WTC11 (cell line): ENCODE data around the gene CDC73. TPM values are rescaled to one million over a fixed set of nuclear protein-coding genes. Genes with fewer than 3 reads are reported as not detected.
"Not testable (repeated sequence)": the region's sequence is repeated elsewhere in the genome, so short reads cannot be mapped to it uniquely, and the experiment has no call there.

Experiments
- ATAC-seq: fragments of 200-7000 bp; cut with Tn5 transposase; 2 replicates; pipeline ENCODE4 v1.10.0; 2021; ENCODE audit warnings: mild to moderate bottlenecking, moderate library complexity
- CTCF ChIA-PET: fragments of 300-600 bp; sonication (Branson Sonifier 250); formaldehyde crosslinking; loops from one replicate; lab custom pipeline; 2021; ENCODE audit warnings: antibody characterized with exemption; lab: Charles Lee
- POLR2A ChIA-PET: fragments of 350-600 bp; sonication (Branson Sonifier 250); formaldehyde crosslinking; loops from one replicate; lab custom pipeline; 2021; ENCODE audit warnings: antibody characterized with exemption; lab: Charles Lee
- DNase-seq: peaks from one replicate; pipeline ENCODE4 v3.0.0; 2021; ENCODE audit warnings: low spot score
- H3K27ac Mint-ChIP-seq: 2 replicates; pipeline ENCODE4 v1.8.0; 2021; ENCODE audit warnings: mixed read lengths
- H3K27me3 Mint-ChIP-seq: 2 replicates; pipeline ENCODE4 v1.8.0; 2021; ENCODE audit warnings: low read depth, mild to moderate bottlenecking, moderate library complexity, mixed read lengths
- H3K36me3 Mint-ChIP-seq: 2 replicates; pipeline ENCODE4 v1.8.0; 2021; ENCODE audit warnings: mixed read lengths
- H3K4me1 Mint-ChIP-seq: 2 replicates; pipeline ENCODE4 v1.8.0; 2022; ENCODE audit warnings: mixed read lengths
- H3K4me3 Mint-ChIP-seq: 2 replicates; pipeline ENCODE4 v1.8.0; 2021; ENCODE audit warnings: mild to moderate bottlenecking, moderate library complexity, mixed read lengths
- H3K9me3 Mint-ChIP-seq: 2 replicates; pipeline ENCODE4 v1.8.0; 2021; ENCODE audit warnings: mixed read lengths
- AR ChIP-seq: fragments of 250-450 bp; sonication (Bioruptor Pico); IDR thresholded peaks from 2 replicates; pipeline ENCODE4 v1.9.0; 2021; ENCODE audit warnings: mild to moderate bottlenecking
- ATF1 ChIP-seq: sonication (generic); formaldehyde crosslinking; IDR thresholded peaks from 2 replicates; pipeline ENCODE4 v1.8.1; 2023; ENCODE audit warnings: mild to moderate bottlenecking, moderate library complexity, missing genetic modification reagents
- ATF3 ChIP-seq: sonication (generic); formaldehyde crosslinking; conservative IDR thresholded peaks from 2 replicates; pipeline ENCODE4 v1.8.1; 2022; ENCODE audit warnings: mild to moderate bottlenecking, missing genetic modification reagents
- CTCF ChIP-seq: fragments of 200-600 bp; IDR thresholded peaks from 2 replicates; pipeline ENCODE4 v1.8.0; 2022; ENCODE audit warnings: antibody characterized with exemption
- EMX1 ChIP-seq: fragments of 250-450 bp; sonication (Bioruptor Pico); IDR thresholded peaks from 2 replicates; pipeline ENCODE4 v1.8.0; 2021; ENCODE audit warnings: mild to moderate bottlenecking
- FOXJ3 ChIP-seq: sonication (generic); formaldehyde crosslinking; IDR thresholded peaks from 2 replicates; pipeline ENCODE4 v1.9.0; 2021; ENCODE audit warnings: missing genetic modification reagents, mild to moderate bottlenecking, borderline replicate concordance
- GABPB1 ChIP-seq: sonication (generic); formaldehyde crosslinking; IDR thresholded peaks from 2 replicates; pipeline ENCODE4 v1.8.1; 2023; ENCODE audit warnings: mild to moderate bottlenecking, missing genetic modification reagents
- GRHL2 ChIP-seq: fragments of 250-450 bp; sonication (Bioruptor Pico); IDR thresholded peaks from 2 replicates; pipeline ENCODE4 v1.8.0; 2022; ENCODE audit warnings: mild to moderate bottlenecking, moderate library complexity; ENCODE audit not compliant: insufficient replicate concordance, severe bottlenecking
- IRF1 ChIP-seq: sonication (generic); formaldehyde crosslinking; IDR thresholded peaks from 2 replicates; pipeline ENCODE4 v1.8.0; 2023; ENCODE audit warnings: missing genetic modification reagents
- JUN ChIP-seq: sonication (generic); formaldehyde crosslinking; IDR thresholded peaks from 2 replicates; pipeline ENCODE4 v1.8.0; 2023; ENCODE audit warnings: mild to moderate bottlenecking, missing genetic modification reagents
- NR2C2 ChIP-seq: sonication (generic); formaldehyde crosslinking; IDR thresholded peaks from 2 replicates; pipeline ENCODE4 v1.8.0; 2022; ENCODE audit warnings: mild to moderate bottlenecking, missing genetic modification reagents
- OVOL2 ChIP-seq: fragments of 250-450 bp; sonication (Bioruptor Pico); IDR thresholded peaks from 2 replicates; pipeline ENCODE4 v1.9.0; 2021; ENCODE audit warnings: mild to moderate bottlenecking, borderline replicate concordance
- RELA ChIP-seq: sonication (generic); formaldehyde crosslinking; IDR thresholded peaks from 2 replicates; pipeline ENCODE4 v1.8.1; 2022; ENCODE audit warnings: missing genetic modification reagents, mild to moderate bottlenecking, borderline replicate concordance
- TCF7 ChIP-seq: sonication (generic); formaldehyde crosslinking; IDR thresholded peaks from 2 replicates; pipeline ENCODE4 v1.8.0; 2022; ENCODE audit warnings: mild to moderate bottlenecking, low read depth, missing genetic modification reagents, moderate library complexity
- TEAD1 ChIP-seq: sonication (generic); formaldehyde crosslinking; IDR thresholded peaks from 2 replicates; pipeline ENCODE4 v1.8.0; 2022; ENCODE audit warnings: mild to moderate bottlenecking, missing genetic modification reagents
- TP53 ChIP-seq: sonication (generic); formaldehyde crosslinking; IDR thresholded peaks from 2 replicates; pipeline ENCODE4 v1.8.1; 2023; ENCODE audit warnings: mild to moderate bottlenecking, missing genetic modification reagents
- ZNF138 ChIP-seq: sonication (generic); formaldehyde crosslinking; conservative IDR thresholded peaks from 2 replicates; pipeline ENCODE4 v1.8.1; 2022; ENCODE audit warnings: mild to moderate bottlenecking, moderate library complexity, missing genetic modification reagents
- ZNF281 ChIP-seq: sonication (generic); formaldehyde crosslinking; IDR thresholded peaks from 2 replicates; pipeline ENCODE4 v1.8.0; 2023; ENCODE audit warnings: mild to moderate bottlenecking, missing genetic modification reagents
- ZNF317 ChIP-seq: sonication (generic); formaldehyde crosslinking; IDR thresholded peaks from 2 replicates; pipeline ENCODE4 v1.8.1; 2023; ENCODE audit warnings: low read depth, mild to moderate bottlenecking, moderate library complexity, missing genetic modification reagents, borderline replicate concordance
- ZNF396 ChIP-seq: fragments of 250-450 bp; sonication (Bioruptor Pico); IDR thresholded peaks from 2 replicates; pipeline ENCODE4 v1.8.0; 2021; ENCODE audit warnings: mild to moderate bottlenecking, moderate library complexity, borderline replicate concordance
- ZNF416 ChIP-seq: fragments of 250-450 bp; sonication (Bioruptor Pico); IDR thresholded peaks from 2 replicates; pipeline ENCODE4 v1.9.0; 2021; ENCODE audit warnings: mild to moderate bottlenecking, inconsistent platforms
- ZNF671 ChIP-seq: fragments of 250-450 bp; sonication (Bioruptor Pico); IDR thresholded peaks from 2 replicates; pipeline ENCODE4 v1.8.0; 2021; ENCODE audit warnings: mild to moderate bottlenecking
- total RNA-seq: library from RNA; stranded (reverse); gene quantifications from 3 replicates; pipeline ENCODE4 v1.2.3, GENCODE V29; 2021

The CDC73 gene
- total RNA-seq, 1 experiment from 2014 or later = 57.1 TPM

- H3K4me3 Mint-ChIP-seq, H3K27ac Mint-ChIP-seq, ATAC-seq: not testable (repeated sequence)
Measured at GRCh38 chr1:193288548-193289080, 166.8 kb downstream of the CDC73 start.

DNA sequence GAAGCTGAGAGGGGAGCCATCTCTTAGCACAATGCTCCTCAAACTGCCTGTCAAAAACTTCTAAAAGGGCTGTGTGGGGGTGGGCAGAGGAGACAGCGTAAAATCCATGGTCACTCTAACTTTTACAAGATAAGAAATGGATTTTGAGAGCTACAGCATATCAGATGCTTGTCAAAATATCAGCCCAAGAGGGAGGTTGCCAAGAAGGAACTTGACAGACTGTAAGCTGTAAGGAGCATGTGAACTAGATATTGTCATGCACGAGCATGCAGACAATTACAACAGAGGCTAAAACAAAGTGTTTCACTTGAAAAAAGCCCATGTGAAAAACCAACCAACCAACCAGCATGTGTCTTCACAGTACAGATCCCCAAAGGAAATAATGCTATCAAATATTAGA is 171.9 kb downstream of the CDC73 start:
- Mint-ChIP-seq H3K27me3 (no peaks in the 10 kb centered on the region), H3K4me3 (no peak overlapping the region), H3K9me3 (peaks cover 6% of the 10 kb centered on the region), H3K27ac (0 out of 2 replicates have a peak overlapping the region, but pooled peaks have one; percentile 13), H3K4me1 (peaks cover 5% of the 10 kb centered on the region), H3K36me3 (no peaks in the 10 kb centered on the region)
- ChIA-PET POLR2A (no interaction called here), CTCF (no interaction called here)
- DNase-seq (no peak), ATAC-seq (peak; percentile 24; the same call in 1 of the 2 replicates)
- TF ChIP-seq IRF1 (CRISPR knock-in tag) = no peak

More at GRCh38 chr1:193288548-193289080, 166.8 kb downstream of the CDC73 start:
- H3K27me3 Mint-ChIP-seq, DNase-seq, CTCF ChIA-PET, POLR2A ChIA-PET, H3K4me1 Mint-ChIP-seq, H3K9me3 Mint-ChIP-seq, H3K36me3 Mint-ChIP-seq: not testable (repeated sequence)

DNA sequence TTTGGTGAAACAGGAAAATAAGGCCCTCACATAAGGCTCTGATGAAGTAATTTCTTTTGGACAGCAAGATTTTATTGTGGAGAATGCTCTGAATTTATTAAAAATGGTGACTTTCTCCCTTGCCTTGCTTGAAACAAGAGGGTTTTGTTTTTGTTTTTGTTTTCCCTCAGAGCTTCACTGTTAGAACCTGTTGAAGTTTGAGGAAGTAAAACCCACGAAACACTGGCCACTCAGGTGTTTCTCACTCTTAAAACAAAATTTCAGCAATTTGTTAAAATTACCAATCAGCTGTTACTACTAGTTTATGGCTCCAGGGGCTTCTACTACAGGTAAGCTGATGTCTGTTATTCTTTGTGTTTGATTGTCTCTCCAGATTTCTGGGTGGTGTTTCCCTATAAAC is 177.2 kb downstream of the CDC73 start:
- Mint-ChIP-seq H3K27ac (no peak overlapping the region), H3K9me3 (peaks cover 6% of the 10 kb centered on the region), H3K27me3 (no peaks in the 10 kb centered on the region), H3K36me3 (no peaks in the 10 kb centered on the region), H3K4me3 (no peak overlapping the region), H3K4me1 (no peaks in the 10 kb centered on the region)
- DNase-seq (no peak), ATAC-seq (no peak)
- ChIA-PET POLR2A (no interaction called here), CTCF (no interaction called here)
- TF ChIP-seq ZNF138 = no peak
- TF ChIP-seq AR (CRISPR knock-in tag) = no peak
- TF ChIP-seq GRHL2 (CRISPR knock-in tag) = no peak
- TF ChIP-seq FOXJ3 = no peak
- TF ChIP-seq ZNF317 = no peak
- TF ChIP-seq ZNF396 (CRISPR knock-in tag) = no peak
- TF ChIP-seq JUN (CRISPR knock-in tag) = no peak
- no peak for TF ChIP-seq TEAD1 (CRISPR knock-in tag)
- no peak for TF ChIP-seq NR2C2 (CRISPR knock-in tag)
- TF ChIP-seq EMX1 = no peak
- no peak for TF ChIP-seq RELA (CRISPR knock-in tag)

- ChIA-PET CTCF (no interaction called here), POLR2A (no interaction called here)
- no peaks in the 10 kb centered on the region for H3K36me3 Mint-ChIP-seq
- no peak for ATAC-seq
- no peaks in the 10 kb centered on the region for H3K27me3 Mint-ChIP-seq
- no peaks in the 10 kb centered on the region for H3K4me1 Mint-ChIP-seq
- no peak overlapping the region for H3K27ac Mint-ChIP-seq
- H3K9me3 Mint-ChIP-seq = 0 out of 2 replicates have a peak, but pooled peaks cover 10% of the 10 kb centered on the region
- no peak overlapping the region for H3K4me3 Mint-ChIP-seq
- DNase-seq = no peak
- TF ChIP-seq ZNF281 (CRISPR knock-in tag) = no peak
- TF ChIP-seq TCF7 = no peak
- TF ChIP-seq ZNF671 (CRISPR knock-in tag) = no peak
- TF ChIP-seq OVOL2 (CRISPR knock-in tag) = no peak
- TF ChIP-seq TEAD1 (CRISPR knock-in tag) = no peak
- no peak for TF ChIP-seq GABPB1 (CRISPR knock-in tag)
- TF ChIP-seq ATF3 (CRISPR knock-in tag) = no peak
- TF ChIP-seq TP53 (CRISPR knock-in tag) = no peak
- no peak for TF ChIP-seq ZNF416
- no peak for TF ChIP-seq CTCF
- TF ChIP-seq ATF1 = no peak
Measured at GRCh38 chr1:193301746-193302145, 179.9 kb downstream of the CDC73 start.
